GM12865 (cell line): ENCODE measurements around the gene LPAR3.

Experiments used
- DNase-seq: peaks from one replicate; pipeline ENCODE4 v3.0.0; 2010; ENCODE audit warnings: low read depth
- H3K4me3 ChIP-seq: 2 replicates; pipeline ENCODE4 v1.5.1; 2011; ENCODE audit warnings: mild to moderate bottlenecking, low read depth, low read length, control low read depth
- CTCF ChIP-seq: IDR thresholded peaks from 2 replicates; pipeline ENCODE4 v1.5.1; 2011; ENCODE audit warnings: low read length, control low read depth, low read depth, inconsistent platforms; ENCODE audit not compliant: insufficient read depth; ENCODE audit errors: missing control alignments

Gene LPAR3, protein sequence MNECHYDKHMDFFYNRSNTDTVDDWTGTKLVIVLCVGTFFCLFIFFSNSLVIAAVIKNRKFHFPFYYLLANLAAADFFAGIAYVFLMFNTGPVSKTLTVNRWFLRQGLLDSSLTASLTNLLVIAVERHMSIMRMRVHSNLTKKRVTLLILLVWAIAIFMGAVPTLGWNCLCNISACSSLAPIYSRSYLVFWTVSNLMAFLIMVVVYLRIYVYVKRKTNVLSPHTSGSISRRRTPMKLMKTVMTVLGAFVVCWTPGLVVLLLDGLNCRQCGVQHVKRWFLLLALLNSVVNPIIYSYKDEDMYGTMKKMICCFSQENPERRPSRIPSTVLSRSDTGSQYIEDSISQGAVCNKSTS

GRCh38 chr1:84892705-84893618 lies at the start of gene LPAR3:
Gene LPAR3 (minus strand): TSS chr1:84893206. CDS start chr1:84866120, 27,086 bp downstream.
- H3K4me3 ChIP-seq = no peak within 1 kb of the TSS
- no peak for DNase-seq
- TF ChIP-seq CTCF = no peak

GRCh38 chr1:84941843-84942242 lies 48.8 kb upstream of the LPAR3 start:
- no peak for DNase-seq
- no peak overlapping the region for H3K4me3 ChIP-seq
- TF ChIP-seq CTCF = no peak

- DNase-seq = no peak
- no peak for TF ChIP-seq CTCF
Measured at GRCh38 chr1:84940481-84940880, 47.5 kb upstream of the LPAR3 start.

DNA sequence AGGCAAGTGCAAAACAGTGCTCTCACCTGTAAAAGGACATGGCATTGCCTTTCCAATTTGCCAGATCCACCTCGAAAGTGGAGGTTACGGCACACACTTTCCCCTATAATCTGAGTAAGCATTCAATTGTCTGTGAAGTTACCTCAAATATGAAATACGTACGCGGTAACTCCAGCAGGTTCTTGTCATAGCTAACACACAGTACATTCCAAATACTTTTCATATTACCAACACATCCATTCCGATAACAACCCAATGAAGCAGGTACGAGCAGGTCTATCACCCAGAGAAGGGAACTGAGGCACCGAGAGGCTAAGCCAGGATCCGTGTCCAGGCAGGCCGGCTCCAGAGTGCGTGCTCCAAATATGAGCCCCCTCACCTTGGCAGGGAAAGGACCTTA lies 46.8 kb upstream of the LPAR3 start:
- no peak for TF ChIP-seq CTCF
- DNase-seq = no peak
- H3K4me3 ChIP-seq = no peak overlapping the region

More at GRCh38 chr1:84940481-84940880, 47.5 kb upstream of the LPAR3 start:
- H3K4me3 ChIP-seq = no peak overlapping the region

DNA sequence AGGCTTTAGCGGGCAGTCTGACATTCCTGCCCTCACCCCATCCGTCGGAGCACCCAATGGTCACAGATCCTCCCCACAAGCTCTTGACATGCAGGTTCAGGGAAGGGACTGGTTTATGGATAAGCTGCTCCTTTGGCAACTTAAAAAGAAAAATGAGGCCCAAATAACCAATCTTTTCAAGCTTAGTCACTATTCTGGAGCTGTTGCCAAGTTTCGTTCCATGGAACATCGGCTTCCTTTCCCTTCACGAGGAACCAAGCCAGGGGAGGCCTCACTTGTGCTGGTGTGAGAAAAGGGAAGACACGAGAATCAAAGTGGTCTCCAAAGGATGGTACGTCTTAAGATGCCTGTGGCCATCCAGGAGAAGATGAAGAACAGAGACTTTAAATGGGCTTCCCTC lies 46.1 kb upstream of the LPAR3 start:
- H3K4me3 ChIP-seq = no peak overlapping the region
- no peak for DNase-seq
- TF ChIP-seq CTCF = no peak

- TF ChIP-seq CTCF = peak; percentile 80
- DNase-seq = peak; percentile 54
- H3K4me3 ChIP-seq = no peak overlapping the region
Measured at GRCh38 chr1:84936116-84936810, 43.3 kb upstream of the LPAR3 start.
